Measurements from ENCODE around the gene ATM.
"Not testable (repeated sequence)": the region's sequence is repeated elsewhere in the genome, so short reads cannot be mapped to it uniquely, and the experiment has no call there.

ATM gene

DNA sequence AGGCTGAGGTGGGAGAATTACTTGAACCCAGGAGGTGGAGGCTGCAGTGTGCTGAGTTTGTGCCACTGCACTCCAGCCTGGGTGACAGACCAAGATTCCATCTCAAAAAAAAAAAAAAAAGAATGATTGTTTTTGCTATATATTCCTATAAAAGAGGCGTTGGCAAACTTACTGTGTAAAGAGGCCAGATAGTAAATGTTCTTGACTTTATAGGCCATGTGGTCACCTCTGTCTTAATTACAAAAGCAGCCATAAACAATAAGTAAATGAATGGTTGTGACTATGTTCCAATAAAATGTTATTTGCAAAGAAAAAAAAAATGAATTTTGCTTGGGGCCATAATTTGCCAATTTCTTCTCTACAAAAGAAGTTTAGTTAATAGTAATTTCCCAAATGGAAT, 12.3 kb downstream of the ATM start:
- H3K9me3 Mint-ChIP-seq = no peaks in the 10 kb centered on the region
- no peak for ATAC-seq
- H3K36me3 Mint-ChIP-seq = peaks cover 48% of the 10 kb centered on the region
- H3K27ac Mint-ChIP-seq = no peak overlapping the region
- no peak for DNase-seq (ENCODE audit: low spot score in 2 of 2)
- H3K4me3 Mint-ChIP-seq = no peak overlapping the region
- H3K4me1 Mint-ChIP-seq = peaks cover 57% of the 10 kb centered on the region

- Mint-ChIP-seq H3K9me3 (no peaks in the 10 kb centered on the region), H3K4me1 (peaks cover 59% of the 10 kb centered on the region), H3K36me3 (peaks cover 43% of the 10 kb centered on the region), H3K4me3 (peak overlapping the region; percentile 54), H3K27ac (peak overlapping the region; percentile 84)
- DNase-seq (ENCODE audit: low spot score in 2 of 2) = no peak
- ATAC-seq = no peak
Measured at GRCh38 chr11:108235633-108236032, 12.8 kb downstream of the ATM start.

DNA sequence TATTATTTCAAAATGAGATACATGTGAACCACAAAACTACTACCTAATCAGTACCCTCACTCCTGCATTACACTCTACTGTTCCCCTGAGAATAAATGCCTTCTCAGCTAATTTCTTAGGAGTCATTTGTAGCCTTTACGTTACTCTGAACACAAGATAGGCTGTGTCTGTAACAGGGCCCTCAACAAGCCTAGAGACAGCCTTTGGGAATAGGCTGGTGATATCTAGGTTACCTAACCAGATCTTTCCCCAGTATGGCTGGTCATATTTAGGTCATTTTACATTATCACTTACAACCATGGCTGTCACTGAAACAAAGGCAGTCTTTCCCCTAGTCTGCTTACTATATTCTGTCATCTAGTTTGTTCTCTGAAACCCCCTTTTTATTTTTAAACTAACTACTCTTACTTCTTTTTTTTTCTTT, 14.2 kb downstream of the ATM start:
- ATAC-seq (peak; percentile 29), DNase-seq (ENCODE audit: low spot score in 2 of 2) (no peak)
- H3K9me3 Mint-ChIP-seq = no peaks in the 10 kb centered on the region
- H3K4me3 Mint-ChIP-seq = peak overlapping the region; percentile 54
- peaks cover 42% of the 10 kb centered on the region for H3K36me3 Mint-ChIP-seq
- H3K27ac Mint-ChIP-seq = peak overlapping the region; percentile 84
- H3K4me1 Mint-ChIP-seq = peaks cover 67% of the 10 kb centered on the region

GRCh38 chr11:108239076-108239475, 16.2 kb downstream of the ATM start:
- H3K4me1 Mint-ChIP-seq = peaks cover 66% of the 10 kb centered on the region
- H3K36me3 Mint-ChIP-seq = peaks cover 27% of the 10 kb centered on the region

GRCh38 chr11:108241330-108242037, 18.6 kb downstream of the ATM start:
- Mint-ChIP-seq H3K27ac (peak overlapping the region; percentile 90), H3K9me3 (no peaks in the 10 kb centered on the region), H3K4me3 (peak overlapping the region; percentile 59), H3K36me3 (peaks cover 36% of the 10 kb centered on the region), H3K4me1 (peaks cover 71% of the 10 kb centered on the region)
- peak in 1 of 2 donors; percentile 69 for DNase-seq (ENCODE audit: low spot score in 2 of 2)
- peak; percentile 86 for ATAC-seq

More at GRCh38 chr11:108239076-108239475, 16.2 kb downstream of the ATM start:
- DNase-seq (ENCODE audit: low spot score in 2 of 2) = no peak
- H3K9me3 Mint-ChIP-seq = no peaks in the 10 kb centered on the region
- peak overlapping the region; percentile 13 for H3K4me3 Mint-ChIP-seq
- peak overlapping the region; percentile 41 for H3K27ac Mint-ChIP-seq
- ATAC-seq = no peak

- Mint-ChIP-seq H3K4me1 (peaks cover 69% of the 10 kb centered on the region), H3K36me3 (peaks cover 42% of the 10 kb centered on the region), H3K27ac (peak overlapping the region; percentile 90), H3K4me3 (peak overlapping the region; percentile 59), H3K9me3 (no peaks in the 10 kb centered on the region)
- ATAC-seq (peak; percentile 19), DNase-seq (ENCODE audit: low spot score in 2 of 2) (no peak)
Measured at GRCh38 chr11:108242422-108242821, 19.6 kb downstream of the ATM start.

GRCh38 chr11:108246308-108246707, 23.4 kb downstream of the ATM start:
- DNase-seq (ENCODE audit: low spot score in 2 of 2) = no peak
- H3K36me3 Mint-ChIP-seq = peaks cover 59% of the 10 kb centered on the region
- no peak for ATAC-seq
- peaks cover 42% of the 10 kb centered on the region for H3K4me1 Mint-ChIP-seq
- peak overlapping the region; percentile 23 for H3K27ac Mint-ChIP-seq
- no peaks in the 10 kb centered on the region for H3K9me3 Mint-ChIP-seq
- no peak overlapping the region for H3K4me3 Mint-ChIP-seq

DNA sequence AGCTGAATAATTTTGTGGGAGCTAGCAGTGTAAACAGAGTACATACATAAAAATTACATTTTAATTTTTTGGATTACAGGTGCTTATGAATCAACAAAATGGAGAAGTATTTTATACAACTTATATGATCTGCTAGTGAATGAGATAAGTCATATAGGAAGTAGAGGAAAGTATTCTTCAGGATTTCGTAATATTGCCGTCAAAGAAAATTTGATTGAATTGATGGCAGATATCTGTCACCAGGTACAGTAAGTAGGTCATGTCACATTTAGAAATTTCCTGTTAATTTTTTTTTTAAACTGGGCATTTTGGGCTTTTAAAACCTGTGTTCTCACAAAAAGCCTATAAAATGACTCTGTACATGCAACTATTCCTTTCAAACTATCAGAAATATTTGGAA, 24.0 kb downstream of the ATM start:
- DNase-seq (ENCODE audit: low spot score in 2 of 2) (no peak), ATAC-seq (no peak)
- Mint-ChIP-seq H3K36me3 (peaks cover 59% of the 10 kb centered on the region), H3K9me3 (no peaks in the 10 kb centered on the region), H3K4me3 (no peak overlapping the region), H3K4me1 (peaks cover 39% of the 10 kb centered on the region), H3K27ac (no peak overlapping the region)

GRCh38 chr11:108253176-108253575, 30.3 kb downstream of the ATM start:
- no peak for DNase-seq (ENCODE audit: low spot score in 2 of 2)
- H3K27ac Mint-ChIP-seq = no peak overlapping the region
- H3K36me3 Mint-ChIP-seq = peaks cover 79% of the 10 kb centered on the region
- no peak overlapping the region for H3K4me3 Mint-ChIP-seq
- no peaks in the 10 kb centered on the region for H3K9me3 Mint-ChIP-seq
- peaks cover 16% of the 10 kb centered on the region for H3K4me1 Mint-ChIP-seq
- no peak for ATAC-seq

GRCh38 chr11:108269583-108269982, 46.7 kb downstream of the ATM start:
- Mint-ChIP-seq H3K27ac (peak overlapping the region; percentile 67), H3K4me1 (peaks cover 25% of the 10 kb centered on the region), H3K4me3 (no peak overlapping the region), H3K36me3 (peaks cover 68% of the 10 kb centered on the region), H3K9me3 (peaks cover 4% of the 10 kb centered on the region)
- DNase-seq (ENCODE audit: low spot score in 2 of 2) (no peak), ATAC-seq (peak; percentile 69)

- H3K4me1 Mint-ChIP-seq = peaks cover 41% of the 10 kb centered on the region
- peaks cover 86% of the 10 kb centered on the region for H3K36me3 Mint-ChIP-seq
- not testable (repeated sequence) for ATAC-seq; H3K9me3 Mint-ChIP-seq; H3K27ac Mint-ChIP-seq; DNase-seq (ENCODE audit: low spot score in 2 of 2); H3K4me3 Mint-ChIP-seq
Measured at GRCh38 chr11:108276985-108277616, 54.2 kb downstream of the ATM start.

DNA sequence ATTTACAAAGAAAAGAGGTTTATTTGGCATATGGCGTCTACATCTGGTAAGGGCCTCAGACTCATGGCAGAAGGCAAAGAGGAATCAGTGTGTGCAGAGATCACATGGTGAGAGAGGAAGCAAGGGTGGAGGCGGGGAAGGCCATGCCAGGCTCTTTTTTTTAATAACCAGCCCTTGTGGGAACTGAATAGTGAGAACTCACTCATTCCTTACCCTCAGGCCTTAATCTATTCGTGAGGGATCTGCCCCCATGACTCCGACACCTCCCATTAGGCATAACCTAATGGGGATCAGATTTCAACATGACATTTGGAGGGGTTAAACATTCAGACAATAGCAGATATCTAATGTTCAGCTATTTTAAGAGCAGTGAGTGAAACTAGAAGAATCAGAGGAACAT, 55.7 kb downstream of the ATM start:
- Mint-ChIP-seq H3K36me3 (peaks cover 89% of the 10 kb centered on the region), H3K4me1 (peaks cover 38% of the 10 kb centered on the region), H3K4me3 (no peak overlapping the region), H3K9me3 (peaks cover 9% of the 10 kb centered on the region), H3K27ac (peak overlapping the region; percentile 72)
- ATAC-seq = no peak
- DNase-seq (ENCODE audit: low spot score in 2 of 2) = no peak

DNA sequence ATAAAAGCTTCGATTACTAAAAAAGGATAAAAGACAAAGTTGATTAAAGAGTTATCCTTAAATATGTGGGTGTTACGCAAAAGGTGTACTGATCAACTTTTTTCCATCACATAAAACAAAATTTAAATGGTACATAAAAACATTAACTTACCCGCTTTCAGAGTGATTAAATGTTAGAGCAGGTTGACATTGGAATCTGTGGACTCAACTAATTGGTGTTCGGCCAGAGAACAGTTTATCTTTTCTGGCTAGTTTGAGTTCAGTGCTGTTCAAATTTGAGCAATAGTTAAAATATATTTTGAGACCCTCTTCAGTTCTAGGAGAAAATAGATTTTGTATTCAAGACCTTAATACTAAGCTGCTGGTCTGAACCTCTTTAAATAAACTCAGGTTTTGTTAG, 56.1 kb downstream of the ATM start:
- ATAC-seq (no peak), DNase-seq (ENCODE audit: low spot score in 2 of 2) (no peak)
- no peak overlapping the region for H3K4me3 Mint-ChIP-seq
- H3K36me3 Mint-ChIP-seq = peaks cover 89% of the 10 kb centered on the region
- H3K27ac Mint-ChIP-seq = peak overlapping the region; percentile 72
- H3K9me3 Mint-ChIP-seq = peaks cover 8% of the 10 kb centered on the region
- H3K4me1 Mint-ChIP-seq = peaks cover 34% of the 10 kb centered on the region

DNA sequence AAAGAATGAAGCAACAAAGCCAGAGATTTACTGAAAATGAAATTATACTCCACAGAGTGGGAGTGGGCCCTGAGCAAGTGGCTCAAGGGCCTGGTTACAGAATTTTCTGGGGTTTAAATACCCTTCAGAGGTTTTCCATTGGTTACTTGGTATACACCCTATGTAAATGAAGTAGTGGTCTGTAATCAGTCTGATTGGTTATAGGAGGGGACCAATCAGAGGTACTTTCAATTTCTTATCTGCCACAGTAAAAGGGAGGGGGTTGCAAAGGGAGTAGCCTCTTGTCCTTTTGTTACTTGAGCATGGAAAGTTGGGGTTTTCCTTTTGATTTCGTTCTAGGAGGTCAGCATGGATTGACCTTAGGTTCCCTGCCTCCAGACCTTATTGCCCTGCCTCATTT, 63.5 kb downstream of the ATM start:
- peak overlapping the region; percentile 50 for H3K27ac Mint-ChIP-seq
- ATAC-seq = peak; percentile 42
- H3K4me3 Mint-ChIP-seq = no peak overlapping the region
- peaks cover 95% of the 10 kb centered on the region for H3K36me3 Mint-ChIP-seq
- no peak for DNase-seq (ENCODE audit: low spot score in 2 of 2)
- no peaks in the 10 kb centered on the region for H3K4me1 Mint-ChIP-seq
- no peaks in the 10 kb centered on the region for H3K9me3 Mint-ChIP-seq

- Mint-ChIP-seq H3K4me3 (no peak overlapping the region), H3K36me3 (peaks cover 98% of the 10 kb centered on the region)
Measured at GRCh38 chr11:108286956-108287355, 64.1 kb downstream of the ATM start.

GRCh38 chr11:108289066-108289465, 66.2 kb downstream of the ATM start:
- H3K9me3 Mint-ChIP-seq; H3K4me1 Mint-ChIP-seq; H3K27ac Mint-ChIP-seq; ATAC-seq; H3K4me3 Mint-ChIP-seq; DNase-seq (ENCODE audit: low spot score in 2 of 2): not testable (repeated sequence)
- peaks cover 91% of the 10 kb centered on the region for H3K36me3 Mint-ChIP-seq

More at GRCh38 chr11:108286956-108287355, 64.1 kb downstream of the ATM start:
- Mint-ChIP-seq H3K27ac (peak overlapping the region; percentile 50), H3K9me3 (no peaks in the 10 kb centered on the region), H3K4me1 (peaks cover 5% of the 10 kb centered on the region)
- DNase-seq (ENCODE audit: low spot score in 2 of 2) (no peak), ATAC-seq (no peak)

Data from stimulated activated effector memory CD8-positive, alpha-beta T cell treated with anti-CD3 and anti-CD28 coated beads, Interleukin-12 subunit alpha, Interleukin-12 subunit beta, amount 100 ng/mL, for 72 hours (primary cell).